Measurements from ENCODE around the gene PTMS.

Gene PTMS

DNA sequence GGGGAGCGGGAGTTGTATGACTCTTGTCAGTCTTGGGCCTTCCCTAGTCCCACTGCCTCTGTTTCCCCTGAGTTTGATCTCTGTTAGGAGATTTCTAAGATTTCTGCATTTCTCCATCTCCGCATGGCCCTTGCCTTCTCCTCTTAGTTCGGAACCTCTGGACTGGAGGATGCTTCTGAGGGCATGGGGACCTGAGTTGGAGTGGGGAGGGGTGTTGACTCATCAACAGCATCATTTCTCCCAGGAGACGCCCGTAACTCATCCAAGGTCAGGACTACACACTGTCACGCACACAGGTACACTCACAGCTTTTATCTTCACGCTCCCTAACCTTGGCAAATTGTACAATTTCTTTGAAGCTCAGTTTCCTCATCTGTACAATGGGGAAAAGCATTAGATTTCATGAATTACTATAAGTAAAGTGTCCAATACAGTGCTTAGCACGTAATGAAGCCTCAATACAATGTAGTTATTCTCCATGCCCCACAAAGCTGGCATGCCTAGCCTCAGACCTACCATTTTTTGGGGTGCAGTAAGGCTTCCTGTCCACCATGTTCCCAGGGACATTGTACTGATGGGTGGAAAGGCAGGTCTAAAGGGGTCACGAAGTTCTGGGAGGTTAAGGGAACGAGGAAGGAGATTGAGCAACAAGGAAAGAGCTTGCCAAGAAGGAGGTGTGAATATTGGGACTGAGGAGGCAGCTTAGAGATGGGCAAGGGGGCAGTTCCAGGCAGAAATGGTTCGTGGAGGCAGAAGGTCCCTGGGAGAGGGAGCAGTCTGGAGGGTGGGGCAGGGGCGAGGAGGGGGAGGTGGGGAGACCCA lies 5.6 kb downstream of the PTMS start:
- no peak for DNase-seq (ENCODE audit: low read depth in 2 of 2)

- peak; percentile 41 to 51 for DNase-seq (ENCODE audit: low read depth in 2 of 2)
Observed at GRCh38 chr12:6772331-6772695, 6.2 kb downstream of the PTMS start, which contains the start of gene LAG3. Gene LAG3 (plus strand): TSS chr12:6772520. CDS start chr12:6772853, 333 bp downstream.

- no peak for DNase-seq (ENCODE audit: low read depth in 2 of 2)
Observed at GRCh38 chr12:6772726-6773589, 6.8 kb downstream of the PTMS start.

DNA sequence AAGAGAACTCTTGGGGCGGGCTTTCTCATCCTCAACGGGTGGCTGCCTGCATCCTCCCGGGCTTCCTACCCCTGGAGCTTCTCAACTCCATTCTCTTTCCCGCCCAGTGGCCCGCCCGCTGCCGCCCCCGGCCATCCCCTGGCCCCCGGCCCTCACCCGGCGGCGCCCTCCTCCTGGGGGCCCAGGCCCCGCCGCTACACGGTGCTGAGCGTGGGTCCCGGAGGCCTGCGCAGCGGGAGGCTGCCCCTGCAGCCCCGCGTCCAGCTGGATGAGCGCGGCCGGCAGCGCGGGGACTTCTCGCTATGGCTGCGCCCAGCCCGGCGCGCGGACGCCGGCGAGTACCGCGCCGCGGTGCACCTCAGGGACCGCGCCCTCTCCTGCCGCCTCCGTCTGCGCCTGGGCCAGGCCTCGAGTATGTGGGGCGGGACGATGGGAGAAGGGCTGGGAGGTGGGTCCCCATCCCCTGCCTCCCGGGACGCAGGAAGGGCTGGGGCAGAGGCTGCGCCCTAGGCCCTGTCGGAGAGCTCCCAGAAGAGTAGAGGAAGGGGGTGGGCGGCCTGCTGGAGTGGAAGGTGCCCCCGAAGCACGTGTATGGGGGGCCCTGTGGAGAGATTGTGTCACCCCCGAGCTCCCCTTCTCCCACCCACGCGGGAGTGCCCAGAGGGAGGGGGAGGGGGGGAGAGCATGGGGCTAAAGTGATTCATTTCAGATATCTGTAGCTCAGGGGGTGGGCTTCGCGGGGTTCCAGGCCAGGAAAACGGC lies 7.6 kb downstream of the PTMS start:
- DNase-seq (ENCODE audit: low read depth in 2 of 2): peak; percentile 57 to 74

GRCh38 chr12:6774499-6775062 lies 8.4 kb downstream of the PTMS start:
- DNase-seq (ENCODE audit: low read depth in 2 of 2): no peak

GRCh38 chr12:6775185-6776174 lies 9.3 kb downstream of the PTMS start:
- no peak for DNase-seq (ENCODE audit: low read depth in 2 of 2)

DNA sequence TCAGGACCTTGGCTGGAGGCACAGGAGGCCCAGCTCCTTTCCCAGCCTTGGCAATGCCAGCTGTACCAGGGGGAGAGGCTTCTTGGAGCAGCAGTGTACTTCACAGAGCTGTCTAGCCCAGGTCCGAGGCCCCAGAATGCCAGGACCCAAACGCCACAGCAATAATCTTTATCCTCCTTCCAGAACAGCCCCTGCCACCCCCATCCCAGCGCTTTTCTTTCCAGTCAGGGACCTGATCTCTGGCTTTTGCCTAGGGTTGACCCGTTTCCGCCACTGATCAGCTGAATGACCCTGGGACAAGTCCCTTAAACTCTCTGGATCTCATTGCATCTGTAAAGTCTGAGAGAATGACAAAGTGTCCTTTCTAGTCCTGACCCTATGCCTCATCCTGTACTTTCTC lies 11.2 kb downstream of the PTMS start:
- DNase-seq (ENCODE audit: low read depth in 2 of 2): no peak

- DNase-seq (ENCODE audit: low read depth in 2 of 2): no peak
Observed at GRCh38 chr12:6778217-6778573, 12.0 kb downstream of the PTMS start.

GRCh38 chr12:6778574-6779550 lies 12.7 kb downstream of the PTMS start:
- peak; percentile 76 for DNase-seq (ENCODE audit: low read depth in 2 of 2)

GRCh38 chr12:6779708-6780432 lies 13.7 kb downstream of the PTMS start:
- DNase-seq (ENCODE audit: low read depth in 2 of 2): no peak

DNA sequence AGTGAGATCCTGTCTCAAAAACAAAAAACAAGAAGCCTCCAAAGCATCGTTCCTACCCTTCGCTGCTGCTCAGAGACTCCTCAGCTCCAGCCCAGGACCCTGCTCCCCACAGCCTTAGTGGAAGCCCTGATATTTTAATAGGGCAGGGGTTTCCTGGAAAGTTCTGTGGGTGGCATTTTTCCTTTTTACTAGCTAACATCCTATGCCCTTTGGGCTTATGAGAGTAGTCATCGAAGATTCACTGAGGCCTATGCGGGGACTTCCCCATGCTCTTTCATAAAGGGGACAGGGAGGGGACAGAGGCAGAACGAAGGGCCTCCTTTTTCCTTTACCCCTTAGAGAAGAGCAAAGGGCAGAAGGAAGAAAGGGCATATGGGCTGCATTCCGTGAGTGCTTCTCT lies 14.4 kb downstream of the PTMS start:
- no peak for DNase-seq (ENCODE audit: low read depth in 2 of 2)

- no peak for DNase-seq (ENCODE audit: low read depth in 2 of 2)
Observed at GRCh38 chr12:6782119-6782518, 16.0 kb downstream of the PTMS start.

DNA sequence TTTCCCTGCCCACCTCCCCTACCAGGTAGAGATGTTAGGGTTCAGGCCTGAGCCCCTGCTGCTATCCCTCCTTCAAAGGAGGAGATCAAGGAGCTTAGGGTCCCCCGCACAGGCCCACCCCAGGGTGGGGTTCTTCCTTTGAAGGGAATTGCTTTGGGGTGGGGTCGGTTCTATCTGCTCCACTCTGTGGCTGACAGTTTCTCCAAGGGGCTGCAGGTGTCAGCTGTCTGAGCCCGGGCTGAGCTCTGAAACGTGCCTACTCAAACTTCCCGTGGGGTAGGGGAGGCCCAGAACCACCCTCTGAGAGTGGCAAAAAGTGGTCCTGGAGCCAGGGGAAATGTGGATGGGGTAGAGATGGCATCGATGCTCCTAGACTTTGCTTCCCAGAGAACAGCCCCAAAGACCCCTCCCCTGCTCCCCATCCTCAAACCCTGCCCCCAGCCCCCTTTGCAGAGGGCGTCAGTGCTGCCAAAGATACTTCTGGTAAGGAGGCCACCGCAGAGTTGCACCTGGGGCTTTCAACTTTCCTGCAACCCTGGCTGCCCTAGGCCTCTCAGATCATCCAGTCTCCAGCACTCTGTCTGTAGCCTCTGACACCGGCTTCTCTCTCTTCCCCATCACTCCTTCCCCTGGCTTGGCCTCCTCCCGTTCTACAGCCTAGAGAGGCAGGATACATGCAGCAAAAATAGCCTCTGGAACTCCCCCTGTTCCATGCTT lies 16.8 kb downstream of the PTMS start:
- no peak for DNase-seq (ENCODE audit: low read depth in 2 of 2)

DNA sequence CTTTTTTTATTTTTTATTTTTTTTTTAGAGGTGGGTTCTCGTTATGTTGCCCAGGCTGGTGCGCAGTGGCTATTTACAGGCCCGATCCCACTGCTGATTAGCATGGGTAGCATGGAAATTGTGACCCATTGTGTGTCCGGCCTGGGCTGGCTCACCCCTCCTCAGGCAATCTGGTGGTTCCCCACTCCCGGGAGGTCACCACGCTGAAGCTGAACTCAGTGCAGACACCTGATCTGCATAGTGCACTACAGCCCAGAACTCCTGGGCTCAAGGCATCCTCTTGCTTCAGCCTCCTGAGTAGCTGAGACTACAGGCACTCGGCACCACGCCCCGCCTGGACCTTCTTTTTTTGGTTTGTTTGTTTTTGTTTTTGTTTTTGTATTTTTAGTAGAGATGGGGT lies 17.7 kb downstream of the PTMS start:
- DNase-seq (ENCODE audit: low read depth in 2 of 2): no peak

GRCh38 chr12:6784296-6784695 lies 18.1 kb downstream of the PTMS start:
- no peak for DNase-seq (ENCODE audit: low read depth in 2 of 2)

DNA sequence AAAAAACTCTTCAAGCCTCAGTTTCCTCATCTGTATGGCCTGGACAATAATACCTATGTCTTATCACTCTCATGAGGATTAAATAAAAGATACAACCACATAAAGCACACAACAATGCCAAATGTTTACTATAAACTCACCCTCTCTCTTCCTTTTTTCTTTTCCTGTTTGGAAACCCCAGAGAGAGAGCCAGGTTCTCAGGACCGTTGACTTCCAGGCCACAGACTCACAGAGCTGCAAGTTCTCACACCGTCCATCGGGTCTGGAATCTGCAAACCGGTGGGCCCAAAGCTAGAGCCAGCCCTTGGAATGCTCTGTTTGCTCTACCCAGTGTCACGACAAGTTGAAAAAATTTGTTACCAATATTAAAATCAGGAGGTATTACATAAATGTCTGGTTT lies 18.6 kb downstream of the PTMS start:
- DNase-seq (ENCODE audit: low read depth in 2 of 2): no peak

GRCh38 chr12:6786416-6787094 lies 20.4 kb downstream of the PTMS start:
- DNase-seq (ENCODE audit: low read depth in 2 of 2): no peak

GRCh38 chr12:6787309-6787708 lies 21.1 kb downstream of the PTMS start:
- DNase-seq (ENCODE audit: low read depth in 2 of 2): no peak
